K562 (cell line): Measurements from ENCODE around the gene PLOD1. TPM values are rescaled to one million over a fixed set of nuclear protein-coding genes. Genes with fewer than 3 reads are reported as not detected.

Experiments
- HMGN3 ChIP-seq: IDR thresholded peaks from 2 replicates; pipeline ENCODE4 v1.6.1; 2011; ENCODE audit warnings: borderline replicate concordance, low read depth, mild to moderate bottlenecking, mixed read lengths, low read length; ENCODE audit not compliant: insufficient read length; ENCODE audit errors: extremely low read depth
- KLF6 ChIP-seq: fragments of 250-450 bp; sonication (Bioruptor Pico); IDR thresholded peaks from 2 replicates; pipeline ENCODE4 v1.4.0; 2020; ENCODE audit warnings: mild to moderate bottlenecking, moderate library complexity, borderline replicate concordance
- SAFB ChIP-seq: fragments of 200-400 bp; formaldehyde crosslinking; IDR thresholded peaks from 2 replicates; pipeline ENCODE4 v1.6.1; 2017; ENCODE audit warnings: low read depth, low read length, borderline replicate concordance
- SMARCA4 ChIP-seq: fragments of 450-650 bp; IDR thresholded peaks from 2 replicates; pipeline ENCODE4 v1.6.1; 2016
- ZKSCAN3 ChIP-seq: fragments of 250-450 bp; sonication (Bioruptor Pico); IDR thresholded peaks from 2 replicates; pipeline ENCODE4 v1.4.0; 2020
- ZNF586 ChIP-seq: fragments of 450-650 bp; formaldehyde crosslinking; conservative IDR thresholded peaks from 2 replicates; pipeline ENCODE4 v1.4.0; 2020; ENCODE audit warnings: mild to moderate bottlenecking, moderate library complexity
- ZNF609 ChIP-seq: sonication (generic); formaldehyde crosslinking; IDR thresholded peaks from 2 replicates; pipeline ENCODE4 v1.8.1; 2023; ENCODE audit warnings: missing genetic modification reagents, mild to moderate bottlenecking, borderline replicate concordance
- polyA plus RNA-seq, 8 experiments: library from polyadenylated mRNA; depleted of rRNA in 4 of 8; stranded (reverse) in 5 of 8; unstranded in 3 of 8; fragments of >200 nt; fragmentation: Nextera tagmentation in 2 of 8; fragmentation: Illumina TruSeq in 1 of 8; extraction: Ambion mirVana in 2 of 8; extraction: Trizol in 1 of 8; gene quantifications; 2 replicates each; pipeline versions ENCODE4 v1.2.1 to v1.2.3, GENCODE V29; 2011 to 2014; ENCODE audit warnings: inconsistent platforms in 1 of 8, missing spikeins in 1 of 8
- total RNA-seq, 7 experiments: library from RNA; depleted of rRNA in 6 of 7; stranded (reverse); fragments of >200 nt in 6 of 7; fragmentation: Illumina TruSeq in 2 of 7; extraction: Trizol in 2 of 7; gene quantifications; 2 replicates each; pipeline versions ENCODE4 v1.2.1 to v1.2.3, GENCODE V29; 2011 to 2021; ENCODE audit warnings: low replicate concordance in 1 of 7
- TF ChIP-seq, protein P1 (sequence below): sonication (generic); formaldehyde crosslinking; IDR thresholded peaks from 2 replicates; pipeline ENCODE4 v1.8.0; 2022; ENCODE audit warnings: mild to moderate bottlenecking, missing genetic modification reagents
- TF ChIP-seq, protein P2 (sequence below): fragments of 450-650 bp; IDR thresholded peaks from 2 replicates; pipeline ENCODE4 v1.6.1; 2016; ENCODE audit warnings: mild to moderate bottlenecking, moderate library complexity

The PLOD1 gene
- total and polyA plus RNA-seq, 9 of the 15 experiments (the other 6 are each of a cell fraction or from before 2014, with no cell fraction given), result 16.6 to 90.8 (median 52.7) TPM

DNA sequence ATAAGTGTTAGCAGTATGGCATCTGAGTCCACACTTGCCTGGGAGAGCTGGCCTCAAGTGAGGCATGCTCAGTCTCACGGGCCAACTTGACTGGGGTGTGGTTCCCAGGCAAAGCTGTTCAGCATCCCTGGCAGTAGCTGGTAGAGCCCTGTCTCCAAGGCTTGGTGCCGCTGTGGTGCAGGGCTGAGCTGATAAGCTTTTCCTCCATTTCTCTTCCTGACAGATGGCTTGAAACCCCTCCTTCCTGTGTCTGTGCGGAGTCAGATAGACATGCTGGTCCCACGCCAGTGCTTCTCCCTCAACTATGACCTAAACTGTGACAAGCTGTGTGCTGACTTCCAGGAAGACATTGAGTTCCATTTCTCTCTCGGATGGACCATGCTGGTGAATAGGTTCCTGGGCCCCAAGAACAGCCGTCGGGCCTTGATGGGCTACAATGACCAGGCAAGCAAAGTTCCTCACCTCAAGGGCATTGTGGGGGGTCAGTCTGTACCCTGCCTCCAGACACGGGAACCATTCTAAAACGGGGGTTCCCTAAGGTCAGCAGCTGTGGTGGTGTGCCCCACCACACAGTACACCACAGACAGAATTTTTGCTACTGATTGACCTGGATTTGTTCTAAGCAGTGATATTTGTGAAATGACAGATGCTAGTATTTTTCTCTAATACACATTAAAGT lies 71.1 kb downstream of the PLOD1 start (continued):
- TF ChIP-seq HMGN3 (no peak), ZNF609 (CRISPR knock-in tag) (no peak), ZNF586 (no peak), ZKSCAN3 (CRISPR knock-in tag) (no peak), SAFB (no peak), SMARCA4 (peak; percentile 94), KLF6 (no peak)
- TF ChIP-seq, protein P1, sequence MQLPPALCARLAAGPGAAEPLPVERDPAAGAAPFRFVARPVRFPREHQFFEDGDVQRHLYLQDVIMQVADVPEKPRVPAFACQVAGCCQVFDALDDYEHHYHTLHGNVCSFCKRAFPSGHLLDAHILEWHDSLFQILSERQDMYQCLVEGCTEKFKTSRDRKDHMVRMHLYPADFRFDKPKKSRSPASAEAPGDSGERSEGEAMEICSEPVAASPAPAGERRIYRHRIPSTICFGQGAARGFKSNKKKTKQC (CRISPR knock-in tag), result no peak
- TF ChIP-seq, protein P2, sequence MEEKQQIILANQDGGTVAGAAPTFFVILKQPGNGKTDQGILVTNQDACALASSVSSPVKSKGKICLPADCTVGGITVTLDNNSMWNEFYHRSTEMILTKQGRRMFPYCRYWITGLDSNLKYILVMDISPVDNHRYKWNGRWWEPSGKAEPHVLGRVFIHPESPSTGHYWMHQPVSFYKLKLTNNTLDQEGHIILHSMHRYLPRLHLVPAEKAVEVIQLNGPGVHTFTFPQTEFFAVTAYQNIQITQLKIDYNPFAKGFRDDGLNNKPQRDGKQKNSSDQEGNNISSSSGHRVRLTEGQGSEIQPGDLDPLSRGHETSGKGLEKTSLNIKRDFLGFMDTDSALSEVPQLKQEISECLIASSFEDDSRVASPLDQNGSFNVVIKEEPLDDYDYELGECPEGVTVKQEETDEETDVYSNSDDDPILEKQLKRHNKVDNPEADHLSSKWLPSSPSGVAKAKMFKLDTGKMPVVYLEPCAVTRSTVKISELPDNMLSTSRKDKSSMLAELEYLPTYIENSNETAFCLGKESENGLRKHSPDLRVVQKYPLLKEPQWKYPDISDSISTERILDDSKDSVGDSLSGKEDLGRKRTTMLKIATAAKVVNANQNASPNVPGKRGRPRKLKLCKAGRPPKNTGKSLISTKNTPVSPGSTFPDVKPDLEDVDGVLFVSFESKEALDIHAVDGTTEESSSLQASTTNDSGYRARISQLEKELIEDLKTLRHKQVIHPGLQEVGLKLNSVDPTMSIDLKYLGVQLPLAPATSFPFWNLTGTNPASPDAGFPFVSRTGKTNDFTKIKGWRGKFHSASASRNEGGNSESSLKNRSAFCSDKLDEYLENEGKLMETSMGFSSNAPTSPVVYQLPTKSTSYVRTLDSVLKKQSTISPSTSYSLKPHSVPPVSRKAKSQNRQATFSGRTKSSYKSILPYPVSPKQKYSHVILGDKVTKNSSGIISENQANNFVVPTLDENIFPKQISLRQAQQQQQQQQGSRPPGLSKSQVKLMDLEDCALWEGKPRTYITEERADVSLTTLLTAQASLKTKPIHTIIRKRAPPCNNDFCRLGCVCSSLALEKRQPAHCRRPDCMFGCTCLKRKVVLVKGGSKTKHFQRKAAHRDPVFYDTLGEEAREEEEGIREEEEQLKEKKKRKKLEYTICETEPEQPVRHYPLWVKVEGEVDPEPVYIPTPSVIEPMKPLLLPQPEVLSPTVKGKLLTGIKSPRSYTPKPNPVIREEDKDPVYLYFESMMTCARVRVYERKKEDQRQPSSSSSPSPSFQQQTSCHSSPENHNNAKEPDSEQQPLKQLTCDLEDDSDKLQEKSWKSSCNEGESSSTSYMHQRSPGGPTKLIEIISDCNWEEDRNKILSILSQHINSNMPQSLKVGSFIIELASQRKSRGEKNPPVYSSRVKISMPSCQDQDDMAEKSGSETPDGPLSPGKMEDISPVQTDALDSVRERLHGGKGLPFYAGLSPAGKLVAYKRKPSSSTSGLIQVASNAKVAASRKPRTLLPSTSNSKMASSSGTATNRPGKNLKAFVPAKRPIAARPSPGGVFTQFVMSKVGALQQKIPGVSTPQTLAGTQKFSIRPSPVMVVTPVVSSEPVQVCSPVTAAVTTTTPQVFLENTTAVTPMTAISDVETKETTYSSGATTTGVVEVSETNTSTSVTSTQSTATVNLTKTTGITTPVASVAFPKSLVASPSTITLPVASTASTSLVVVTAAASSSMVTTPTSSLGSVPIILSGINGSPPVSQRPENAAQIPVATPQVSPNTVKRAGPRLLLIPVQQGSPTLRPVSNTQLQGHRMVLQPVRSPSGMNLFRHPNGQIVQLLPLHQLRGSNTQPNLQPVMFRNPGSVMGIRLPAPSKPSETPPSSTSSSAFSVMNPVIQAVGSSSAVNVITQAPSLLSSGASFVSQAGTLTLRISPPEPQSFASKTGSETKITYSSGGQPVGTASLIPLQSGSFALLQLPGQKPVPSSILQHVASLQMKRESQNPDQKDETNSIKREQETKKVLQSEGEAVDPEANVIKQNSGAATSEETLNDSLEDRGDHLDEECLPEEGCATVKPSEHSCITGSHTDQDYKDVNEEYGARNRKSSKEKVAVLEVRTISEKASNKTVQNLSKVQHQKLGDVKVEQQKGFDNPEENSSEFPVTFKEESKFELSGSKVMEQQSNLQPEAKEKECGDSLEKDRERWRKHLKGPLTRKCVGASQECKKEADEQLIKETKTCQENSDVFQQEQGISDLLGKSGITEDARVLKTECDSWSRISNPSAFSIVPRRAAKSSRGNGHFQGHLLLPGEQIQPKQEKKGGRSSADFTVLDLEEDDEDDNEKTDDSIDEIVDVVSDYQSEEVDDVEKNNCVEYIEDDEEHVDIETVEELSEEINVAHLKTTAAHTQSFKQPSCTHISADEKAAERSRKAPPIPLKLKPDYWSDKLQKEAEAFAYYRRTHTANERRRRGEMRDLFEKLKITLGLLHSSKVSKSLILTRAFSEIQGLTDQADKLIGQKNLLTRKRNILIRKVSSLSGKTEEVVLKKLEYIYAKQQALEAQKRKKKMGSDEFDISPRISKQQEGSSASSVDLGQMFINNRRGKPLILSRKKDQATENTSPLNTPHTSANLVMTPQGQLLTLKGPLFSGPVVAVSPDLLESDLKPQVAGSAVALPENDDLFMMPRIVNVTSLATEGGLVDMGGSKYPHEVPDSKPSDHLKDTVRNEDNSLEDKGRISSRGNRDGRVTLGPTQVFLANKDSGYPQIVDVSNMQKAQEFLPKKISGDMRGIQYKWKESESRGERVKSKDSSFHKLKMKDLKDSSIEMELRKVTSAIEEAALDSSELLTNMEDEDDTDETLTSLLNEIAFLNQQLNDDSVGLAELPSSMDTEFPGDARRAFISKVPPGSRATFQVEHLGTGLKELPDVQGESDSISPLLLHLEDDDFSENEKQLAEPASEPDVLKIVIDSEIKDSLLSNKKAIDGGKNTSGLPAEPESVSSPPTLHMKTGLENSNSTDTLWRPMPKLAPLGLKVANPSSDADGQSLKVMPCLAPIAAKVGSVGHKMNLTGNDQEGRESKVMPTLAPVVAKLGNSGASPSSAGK, result peak; percentile 70
